Left lobe of liver (tissue), 2 donors: ENCODE results near the gene APCDD1L. TPM values are rescaled to one million over a fixed set of nuclear protein-coding genes. Genes with fewer than 3 reads are reported as not detected.

Source experiments
- ATAC-seq: fragments of 200-7000 bp; cut with Tn5 transposase; one replicate; pipeline ENCODE4 v1.9.1; 2020; ENCODE audit warnings: mild to moderate bottlenecking, moderate library complexity
- DNase-seq: peaks from one replicate; pipeline ENCODE4 v3.0.0-alpha.2; 2020; ENCODE audit warnings: low spot score
- total RNA-seq: library from RNA; stranded (reverse); gene quantifications from one replicate; pipeline ENCODE4 v1.2.1, GENCODE V29; 2021
- donor health status: DM: no; HTN: no; CAD: no; lungs with moderate emphysema.
- donor health status: DM: no; HTN: yes; CAD: no.

Gene APCDD1L
- total RNA-seq, 1 donor from 2014 or later, result 0.13 TPM

- DNase-seq (no peak), ATAC-seq (no peak)
Measured at GRCh38 chr20:58469616-58470015, 45.6 kb downstream of the APCDD1L start.

GRCh38 chr20:58467572-58468527 lies 47.3 kb downstream of the APCDD1L start:
- DNase-seq (no peak), ATAC-seq (peak; percentile 11)

GRCh38 chr20:58466729-58467571 lies 48.2 kb downstream of the APCDD1L start:
- DNase-seq (no peak), ATAC-seq (no peak)

- DNase-seq, result no peak
- no peak for ATAC-seq
Measured at GRCh38 chr20:58466095-58466708, 49.0 kb downstream of the APCDD1L start.

GRCh38 chr20:58464838-58465237 lies 50.4 kb downstream of the APCDD1L start:
- no peak for ATAC-seq
- no peak for DNase-seq

GRCh38 chr20:58463256-58463655 lies 51.9 kb downstream of the APCDD1L start:
- no peak for ATAC-seq
- no peak for DNase-seq

- DNase-seq, result no peak
- no peak for ATAC-seq
Measured at GRCh38 chr20:58461899-58462298, 53.3 kb downstream of the APCDD1L start.

GRCh38 chr20:58461104-58461503 lies 54.1 kb downstream of the APCDD1L start:
- ATAC-seq (no peak), DNase-seq (no peak)

- ATAC-seq (no peak), DNase-seq (no peak)
Measured at GRCh38 chr20:58459058-58459750, 56.0 kb downstream of the APCDD1L start.

GRCh38 chr20:58458342-58459057 lies 56.7 kb downstream of the APCDD1L start:
- DNase-seq (no peak), ATAC-seq (no peak)

- DNase-seq (no peak), ATAC-seq (no peak)
Measured at GRCh38 chr20:58457083-58457695, 58.0 kb downstream of the APCDD1L start.

- DNase-seq (no peak), ATAC-seq (no peak)
Measured at GRCh38 chr20:58454460-58454859, 60.7 kb downstream of the APCDD1L start.

GRCh38 chr20:58453391-58453790 lies 61.8 kb downstream of the APCDD1L start:
- no peak for DNase-seq
- ATAC-seq, result no peak

- ATAC-seq (no peak), DNase-seq (no peak)
Measured at GRCh38 chr20:58452667-58453255, 62.4 kb downstream of the APCDD1L start.

GRCh38 chr20:58450254-58450653 lies 64.9 kb downstream of the APCDD1L start:
- ATAC-seq (no peak), DNase-seq (no peak)

- ATAC-seq (no peak), DNase-seq (no peak)
Measured at GRCh38 chr20:58449681-58450221, 65.4 kb downstream of the APCDD1L start.

GRCh38 chr20:58448958-58449357 lies 66.2 kb downstream of the APCDD1L start:
- ATAC-seq, result no peak
- DNase-seq, result no peak

GRCh38 chr20:58447511-58448391 lies 67.4 kb downstream of the APCDD1L start:
- peak; percentile 93 for ATAC-seq
- peak; percentile 64 for DNase-seq
